Sigmoid colon (tissue), 4 donors: ENCODE results near the gene FBXW2.

ENCODE experiments used
- POLR2A ChIP-seq, 2 donors: fragments of 450-650 bp; IDR thresholded peaks; one replicate each; pipeline ENCODE4 v1.6.1; 2016; ENCODE audit warnings: antibody characterized with exemption in 2 of 2, mild to moderate bottlenecking in 2 of 2, moderate library complexity in 2 of 2
- POLR2AphosphoS5 ChIP-seq, 4 donors: sonication (generic); formaldehyde crosslinking; IDR thresholded peaks; one replicate each; pipeline ENCODE4 v1.6.1; 2017; ENCODE audit warnings: antibody characterized with exemption in 4 of 4
- TF ChIP-seq, protein P1 (sequence below), 4 experiments: fragments of 450-650 bp in 3 of 4; fragments of 200-600 bp in 1 of 4; IDR thresholded peaks; one replicate each; pipeline ENCODE4 v1.5.1; 2016 to 2019; ENCODE audit warnings: antibody characterized with exemption in 4 of 4, mild to moderate bottlenecking in 3 of 4, moderate library complexity in 2 of 4

DNA sequence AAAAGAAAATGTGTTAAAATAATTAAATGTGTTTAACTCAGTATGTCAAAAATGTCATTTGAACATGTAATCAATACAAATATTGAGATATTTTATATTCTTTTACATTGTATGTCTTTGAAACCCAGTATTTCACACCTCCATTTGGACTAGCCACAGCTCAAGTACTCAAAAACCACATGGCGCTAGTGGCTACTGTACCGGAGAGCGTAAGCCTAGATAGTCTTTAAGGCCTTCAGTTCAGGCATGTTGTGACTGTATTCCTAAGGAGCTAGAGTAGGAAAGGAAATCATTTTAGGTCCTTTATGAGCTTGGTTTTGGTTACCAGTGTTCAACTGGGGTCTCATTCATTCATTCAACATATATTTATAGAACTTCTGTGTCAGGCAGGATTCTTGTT is 12.8 kb downstream of the FBXW2 start:
- TF ChIP-seq, protein P1, sequence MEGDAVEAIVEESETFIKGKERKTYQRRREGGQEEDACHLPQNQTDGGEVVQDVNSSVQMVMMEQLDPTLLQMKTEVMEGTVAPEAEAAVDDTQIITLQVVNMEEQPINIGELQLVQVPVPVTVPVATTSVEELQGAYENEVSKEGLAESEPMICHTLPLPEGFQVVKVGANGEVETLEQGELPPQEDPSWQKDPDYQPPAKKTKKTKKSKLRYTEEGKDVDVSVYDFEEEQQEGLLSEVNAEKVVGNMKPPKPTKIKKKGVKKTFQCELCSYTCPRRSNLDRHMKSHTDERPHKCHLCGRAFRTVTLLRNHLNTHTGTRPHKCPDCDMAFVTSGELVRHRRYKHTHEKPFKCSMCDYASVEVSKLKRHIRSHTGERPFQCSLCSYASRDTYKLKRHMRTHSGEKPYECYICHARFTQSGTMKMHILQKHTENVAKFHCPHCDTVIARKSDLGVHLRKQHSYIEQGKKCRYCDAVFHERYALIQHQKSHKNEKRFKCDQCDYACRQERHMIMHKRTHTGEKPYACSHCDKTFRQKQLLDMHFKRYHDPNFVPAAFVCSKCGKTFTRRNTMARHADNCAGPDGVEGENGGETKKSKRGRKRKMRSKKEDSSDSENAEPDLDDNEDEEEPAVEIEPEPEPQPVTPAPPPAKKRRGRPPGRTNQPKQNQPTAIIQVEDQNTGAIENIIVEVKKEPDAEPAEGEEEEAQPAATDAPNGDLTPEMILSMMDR (IDR thresholded peaks at IDR 0.05): no peak
- TF ChIP-seq POLR2AphosphoS5 (IDR thresholded peaks at IDR 0.05): no peak
- no peak for TF ChIP-seq POLR2A (IDR thresholded peaks at IDR 0.05)
